HG02763 (cell line): ENCODE measurements around the gene FGD3.

Experiments used
- ATAC-seq: cut with Tn5 transposase; IDR thresholded peaks from one replicate; pipeline ENCODE4 v1.9.1; 2021; ENCODE audit warnings: mild to moderate bottlenecking, moderate library complexity; ENCODE audit not compliant: unreplicated experiment

FGD3 gene

GRCh38 chr9:92954886-92955285, 7.6 kb downstream of the FGD3 start:
- no peak for ATAC-seq

DNA sequence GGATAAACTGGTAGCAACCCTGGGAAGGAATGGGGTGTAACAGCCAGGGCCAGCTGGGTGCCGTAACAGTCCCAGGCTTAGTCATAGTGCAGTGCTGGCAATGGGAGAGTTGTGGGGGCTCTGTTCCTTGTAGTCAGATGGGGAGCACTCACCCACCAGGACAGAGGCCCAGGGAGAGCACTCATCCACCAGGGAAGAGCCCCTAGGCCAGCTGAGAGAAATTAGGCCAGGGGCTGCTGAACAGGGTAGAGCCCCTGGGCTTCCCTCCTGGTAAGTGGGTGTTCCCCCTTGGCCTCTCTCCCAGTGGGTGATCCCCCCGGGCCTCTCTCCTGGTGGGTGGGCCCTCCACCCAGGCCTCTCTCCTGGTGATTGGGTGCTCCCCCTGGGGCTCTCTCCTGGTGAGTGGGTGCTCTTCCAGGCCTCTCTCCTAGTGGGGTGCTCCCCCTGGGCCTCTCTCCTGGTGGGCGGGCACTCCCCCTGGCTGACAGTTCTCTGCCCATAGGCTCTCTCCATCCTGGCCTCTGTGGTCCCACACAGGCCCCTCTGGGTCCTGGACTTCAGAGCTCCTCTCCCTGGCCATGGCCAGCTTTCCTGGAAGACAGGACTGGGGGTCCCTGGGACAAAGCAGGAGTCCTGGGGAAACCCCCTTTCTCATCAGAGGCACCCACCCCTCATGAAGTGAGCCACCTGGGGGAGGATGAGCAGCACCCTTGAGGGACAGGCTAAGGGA, 13.4 kb downstream of the FGD3 start:
- no peak for ATAC-seq

- ATAC-seq = no peak
Measured at GRCh38 chr9:92961627-92962302, 14.4 kb downstream of the FGD3 start.

DNA sequence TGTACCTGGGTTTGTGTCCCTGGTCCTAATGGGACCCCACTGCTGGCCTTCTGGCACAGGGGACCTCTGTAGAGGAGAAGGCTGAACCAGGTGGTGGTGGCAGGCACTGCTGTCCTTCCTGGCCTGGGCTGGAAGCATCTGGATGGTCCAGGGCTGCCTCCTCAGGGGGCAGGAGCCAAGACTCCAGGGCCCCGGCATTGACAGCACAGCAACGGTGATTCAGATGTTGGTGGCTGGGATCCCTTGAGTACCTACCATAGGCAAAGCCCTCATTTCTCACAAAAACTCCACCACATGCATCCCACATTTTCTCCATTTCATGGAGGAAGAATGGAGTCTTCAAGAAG, 15.0 kb downstream of the FGD3 start:
- ATAC-seq = no peak

GRCh38 chr9:92962846-92963245, 15.5 kb downstream of the FGD3 start:
- ATAC-seq = no peak

GRCh38 chr9:92963831-92964606, 16.7 kb downstream of the FGD3 start:
- peak; percentile 69 for ATAC-seq

- ATAC-seq = no peak
Measured at GRCh38 chr9:92964607-92965060, 17.3 kb downstream of the FGD3 start.

DNA sequence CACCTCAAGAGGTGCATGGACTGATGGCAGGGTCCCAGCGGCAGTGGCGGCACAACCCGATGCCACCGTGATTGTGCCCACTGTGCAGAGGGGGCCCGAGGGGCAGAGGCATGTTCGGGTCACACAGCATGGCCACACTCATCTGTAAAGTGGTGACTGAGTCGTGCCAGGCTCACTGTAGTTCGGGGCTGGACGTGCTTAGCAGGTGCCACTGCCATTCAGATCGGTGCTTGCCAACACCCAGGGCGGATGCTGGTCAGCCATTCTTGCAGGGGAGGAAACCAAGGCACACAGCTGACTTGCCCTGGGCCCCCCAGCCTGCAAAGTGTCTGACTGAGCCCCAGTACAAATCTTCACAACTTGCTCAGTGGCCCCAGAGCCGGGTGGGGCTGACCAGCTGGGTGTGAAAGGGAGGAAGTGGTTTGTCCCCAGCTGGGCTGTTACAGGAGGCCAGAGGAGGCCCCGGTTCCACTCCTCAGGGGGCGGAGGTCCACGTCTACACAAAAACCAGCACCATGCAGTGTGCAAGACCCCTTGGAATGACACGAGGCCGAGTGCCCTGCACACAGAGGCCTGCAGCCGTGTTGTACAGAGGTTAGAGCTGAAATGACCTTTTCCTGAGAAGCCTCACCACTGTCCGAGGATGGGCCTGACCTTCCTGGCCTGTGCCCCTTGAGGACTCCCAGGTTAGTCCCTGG, 17.9 kb downstream of the FGD3 start:
- no peak for ATAC-seq

DNA sequence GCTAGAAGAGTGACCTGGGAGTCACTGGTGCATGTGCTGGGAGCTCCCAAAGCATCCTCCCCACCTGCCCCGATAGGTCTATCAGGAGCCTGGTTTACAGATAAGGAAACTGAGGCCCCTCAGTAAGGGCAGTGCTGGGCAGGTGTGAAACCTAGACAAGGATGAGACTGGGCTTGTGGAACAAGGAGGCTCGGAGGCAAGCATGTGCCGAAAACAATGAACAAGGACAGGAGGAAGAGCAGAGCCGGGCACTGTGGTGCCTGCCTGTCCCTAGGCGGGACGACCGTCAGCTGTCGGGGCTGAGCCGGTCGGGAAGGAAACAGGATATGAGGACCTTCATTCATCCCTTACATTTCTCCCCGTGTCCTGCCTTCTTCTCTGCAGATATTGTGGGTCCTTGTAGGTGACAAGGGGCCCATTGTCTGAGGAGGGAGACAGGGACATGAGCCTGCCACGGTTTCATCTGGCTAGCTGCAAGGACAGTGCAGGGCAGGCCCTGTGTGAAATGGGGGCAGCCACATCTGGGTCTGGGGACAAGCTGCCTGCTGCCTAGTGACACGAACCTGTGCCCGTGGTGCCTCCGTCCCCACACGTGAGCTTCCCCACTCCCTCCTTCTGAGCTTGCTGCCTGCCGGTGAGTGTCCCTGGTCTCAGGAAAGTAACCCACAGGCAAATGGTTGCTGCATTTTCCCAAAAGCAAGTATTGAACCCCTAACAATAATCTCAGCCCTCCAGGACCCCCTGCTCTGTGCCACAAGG, 18.6 kb downstream of the FGD3 start:
- ATAC-seq = no peak

DNA sequence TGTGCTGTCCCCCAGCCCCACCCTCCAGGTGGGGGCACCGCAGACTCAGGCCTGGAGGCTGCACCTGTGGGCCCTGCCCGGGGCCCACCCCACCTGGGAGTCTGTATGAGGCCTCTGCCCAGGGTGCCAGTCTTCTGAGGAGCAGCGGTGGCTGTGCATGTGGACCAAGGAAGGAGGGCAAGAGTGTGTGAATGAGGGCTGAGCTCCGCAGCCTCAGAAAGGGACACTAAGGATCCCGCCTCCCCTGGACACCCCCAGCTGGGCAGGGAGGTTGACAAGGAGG, 19.1 kb downstream of the FGD3 start:
- no peak for ATAC-seq

DNA sequence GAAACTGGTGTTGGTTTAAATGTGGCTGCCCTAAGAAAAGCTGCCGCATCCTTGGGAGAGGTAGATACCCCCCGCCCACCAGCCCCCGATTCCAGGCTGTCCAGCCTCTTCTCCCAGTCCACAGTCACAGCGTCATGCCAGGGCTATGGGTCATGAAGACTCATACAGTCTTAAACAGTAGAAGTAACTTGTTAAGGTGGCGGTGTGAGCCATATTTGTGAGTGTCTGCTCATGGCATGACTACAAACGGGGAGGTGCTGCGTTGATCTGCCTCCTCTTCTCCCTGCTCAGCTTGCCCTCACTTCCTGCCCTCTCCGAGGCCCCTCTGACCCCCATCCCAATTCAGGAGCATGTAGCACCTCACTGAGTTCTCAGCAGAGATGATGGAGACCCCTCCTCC, 20.8 kb downstream of the FGD3 start:
- no peak for ATAC-seq

DNA sequence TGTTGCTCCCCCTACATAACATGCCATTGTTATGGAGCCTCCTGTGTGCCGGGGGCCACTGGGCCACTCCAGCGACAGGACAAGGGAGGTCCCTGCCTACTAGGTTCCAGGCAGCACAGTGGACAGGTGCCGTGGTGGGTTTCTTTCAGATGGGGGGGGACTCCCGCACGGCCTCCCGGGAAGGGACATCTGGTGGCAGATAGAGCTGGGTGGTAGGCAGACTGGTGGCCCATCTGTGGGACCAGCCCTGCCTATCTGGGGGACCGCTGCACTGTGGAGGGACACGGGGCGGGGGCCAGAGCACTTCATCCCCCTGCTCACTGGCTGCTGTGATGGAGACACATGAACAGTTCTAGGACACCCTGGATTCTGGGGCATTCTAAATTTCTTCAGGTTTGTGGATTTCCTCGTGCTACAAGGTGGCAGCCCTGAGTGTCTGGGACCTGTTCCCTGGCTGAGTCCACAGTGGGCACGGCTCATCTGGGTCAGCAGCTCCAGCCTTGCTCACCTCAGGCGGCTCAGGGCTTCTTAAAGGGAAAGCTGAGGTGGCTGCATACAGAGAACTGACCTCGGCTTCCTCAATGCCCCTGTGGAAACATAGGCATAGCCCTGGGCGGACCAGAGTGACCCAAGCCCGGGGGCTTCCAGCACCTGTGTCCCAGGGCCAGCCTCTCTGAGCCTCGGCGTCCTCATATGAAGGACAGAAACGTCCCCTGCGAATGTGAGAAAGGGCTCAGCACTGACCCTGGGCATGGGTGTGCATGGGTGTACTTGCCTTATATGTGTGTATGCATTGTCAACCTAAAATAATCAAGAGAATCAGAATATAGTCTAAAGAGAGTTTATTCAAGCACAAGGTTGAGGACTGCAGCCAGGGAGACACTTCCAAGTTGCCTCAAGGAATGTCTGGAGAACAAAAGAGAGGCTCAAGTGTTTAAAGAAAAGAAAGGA, 22.5 kb downstream of the FGD3 start:
- ATAC-seq = no peak

DNA sequence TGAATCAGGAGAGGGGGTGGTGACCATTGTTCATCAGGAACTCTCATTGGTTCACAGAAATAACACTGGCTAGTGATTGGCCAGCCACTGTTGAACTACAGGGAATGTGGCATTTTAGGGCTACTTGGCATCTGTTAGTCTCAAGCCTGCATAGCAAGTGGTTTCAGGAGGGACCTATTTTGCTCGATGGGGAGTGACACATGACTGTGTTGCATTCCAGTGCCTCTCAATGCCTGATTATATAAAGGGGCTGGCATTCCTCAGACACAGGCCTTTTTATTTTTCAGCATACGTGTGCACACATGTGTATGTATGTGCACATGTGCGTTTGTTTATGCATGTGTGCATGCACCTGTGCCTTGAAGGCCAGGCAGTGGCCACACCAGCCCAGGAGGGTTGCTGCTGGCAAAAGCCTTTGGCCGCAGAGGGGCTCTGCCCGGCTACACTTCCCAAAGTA, 23.2 kb downstream of the FGD3 start:
- no peak for ATAC-seq

DNA sequence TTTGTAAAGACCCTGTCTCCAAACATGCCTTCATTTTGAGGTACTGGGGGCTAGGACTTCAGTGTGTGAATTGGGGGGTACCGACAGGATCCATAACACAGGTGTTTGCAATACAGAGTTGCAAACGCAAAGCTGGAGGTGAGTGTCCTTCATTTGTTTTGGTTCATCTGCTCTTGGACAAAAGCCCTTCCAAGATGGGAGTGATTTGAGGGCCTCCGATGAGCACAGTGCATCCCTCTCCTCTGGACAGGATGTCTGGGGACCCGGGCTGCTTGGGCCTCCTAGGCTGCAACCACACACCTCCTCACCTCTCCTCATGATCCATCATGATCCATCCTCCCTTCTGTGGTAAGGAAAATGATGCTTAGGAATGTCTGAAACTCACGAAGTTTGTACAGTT, 23.8 kb downstream of the FGD3 start:
- no peak for ATAC-seq

- no peak for ATAC-seq
Measured at GRCh38 chr9:92971776-92972175, 24.5 kb downstream of the FGD3 start.

DNA sequence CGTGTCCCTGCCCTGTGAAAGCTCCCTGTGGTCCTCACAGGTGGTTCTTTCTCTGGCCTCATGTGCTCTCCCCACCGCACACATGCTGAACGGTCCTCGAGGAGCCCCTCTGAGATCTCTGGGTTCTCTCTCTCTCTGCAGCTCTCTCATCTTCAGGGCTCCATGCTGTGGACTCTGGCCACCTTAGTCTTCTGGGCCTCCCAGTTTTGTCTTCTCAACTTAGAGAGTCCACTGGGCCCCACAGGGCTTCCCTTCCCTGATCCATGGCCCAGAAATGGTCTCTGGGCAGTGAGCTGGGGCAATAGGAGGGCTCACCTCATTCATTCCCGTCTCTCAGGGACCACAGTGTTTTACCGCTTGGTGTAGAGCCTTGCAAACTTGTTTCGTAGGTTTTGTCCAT, 26.4 kb downstream of the FGD3 start:
- no peak for ATAC-seq

GRCh38 chr9:92974161-92974661, 26.9 kb downstream of the FGD3 start:
- no peak for ATAC-seq

- no peak for ATAC-seq
Measured at GRCh38 chr9:92974761-92975755, 27.7 kb downstream of the FGD3 start.
